C1 segment of cervical spinal cord (tissue), 14 donors: Measurements from ENCODE around the gene LAMTOR3.

Source experiments
- DNase-seq, 14 donors: peaks; one replicate each; lab custom pipeline; 2025; lab: John Stamatoyannopoulos, UW

The LAMTOR3 gene

GRCh38 chr4:99894161-99894997 is at the start of gene LAMTOR3:
LAMTOR3 (minus strand) TSS chr4:99894427; CDS start chr4:99893963, 464 bp downstream.
- DNase-seq = peak; percentile 25 to 93 (median 85)

GRCh38 chr4:99938243-99938753 is 44.1 kb upstream of the LAMTOR3 start:
- DNase-seq = no peak

GRCh38 chr4:99934891-99935290 is 40.7 kb upstream of the LAMTOR3 start:
- DNase-seq = no peak

DNA sequence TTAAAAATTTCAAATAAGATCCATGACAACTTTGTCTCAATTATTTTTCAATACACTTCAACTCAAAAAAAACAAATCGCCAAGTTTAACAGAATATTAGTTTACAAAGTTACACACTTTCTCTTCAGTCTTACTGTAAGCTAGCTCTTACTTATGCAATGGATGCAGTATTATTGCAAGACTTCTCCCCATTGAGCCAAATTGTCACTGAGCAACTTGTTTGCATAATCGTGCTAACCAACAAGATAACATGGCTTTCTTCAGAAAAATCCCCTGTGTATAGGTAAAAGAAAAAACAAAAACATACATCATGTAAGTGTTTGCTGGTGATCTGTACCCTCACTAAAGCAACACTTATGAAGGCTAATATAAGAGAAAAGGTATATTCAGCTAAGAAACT is 33.3 kb upstream of the LAMTOR3 start:
- no peak for DNase-seq

DNA sequence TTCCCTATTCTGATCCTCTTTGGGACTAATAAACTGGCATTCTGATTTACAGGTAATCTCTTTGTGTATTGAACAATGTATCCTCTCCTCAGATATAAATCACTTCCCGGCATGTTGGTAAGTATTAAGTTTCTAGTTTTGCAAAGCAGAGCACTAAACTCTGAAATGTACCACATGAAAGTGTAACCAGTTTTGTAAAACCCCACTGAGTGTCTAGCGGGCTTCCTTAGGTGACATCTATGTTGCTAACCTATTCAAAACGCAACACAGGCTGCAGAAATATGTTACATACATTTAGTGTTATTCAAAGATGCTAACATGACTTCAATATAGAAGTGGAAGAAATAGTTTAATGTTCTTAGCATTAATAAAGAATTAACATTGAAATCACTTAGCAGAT is 26.9 kb upstream of the LAMTOR3 start:
- DNase-seq = no peak

- no peak for DNase-seq
Observed at GRCh38 chr4:99918656-99919055, 24.4 kb upstream of the LAMTOR3 start.

GRCh38 chr4:99917575-99917974 is 23.3 kb upstream of the LAMTOR3 start:
- no peak for DNase-seq

DNA sequence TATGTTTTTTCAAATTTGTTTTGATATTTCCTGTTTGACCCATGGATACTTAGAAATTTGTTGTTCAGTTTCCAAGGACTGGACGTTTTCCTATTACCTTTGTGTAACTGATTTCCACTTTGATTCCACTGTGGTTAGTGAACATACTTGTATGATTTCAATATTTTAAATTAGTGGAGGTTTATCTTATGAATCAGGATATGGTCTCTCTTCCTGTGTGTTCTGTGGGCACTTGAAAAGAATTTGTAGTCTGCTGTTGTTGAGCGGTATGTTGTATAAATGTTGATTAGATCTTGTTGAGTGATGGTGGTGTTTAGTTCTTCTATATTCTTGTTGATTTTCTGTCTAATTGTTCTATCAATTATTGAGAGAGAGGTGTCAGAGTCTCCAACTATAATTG is 21.2 kb upstream of the LAMTOR3 start:
- DNase-seq = no peak

GRCh38 chr4:99894998-99895397 is 771 bp upstream of the LAMTOR3 start:
- no peak for DNase-seq

DNA sequence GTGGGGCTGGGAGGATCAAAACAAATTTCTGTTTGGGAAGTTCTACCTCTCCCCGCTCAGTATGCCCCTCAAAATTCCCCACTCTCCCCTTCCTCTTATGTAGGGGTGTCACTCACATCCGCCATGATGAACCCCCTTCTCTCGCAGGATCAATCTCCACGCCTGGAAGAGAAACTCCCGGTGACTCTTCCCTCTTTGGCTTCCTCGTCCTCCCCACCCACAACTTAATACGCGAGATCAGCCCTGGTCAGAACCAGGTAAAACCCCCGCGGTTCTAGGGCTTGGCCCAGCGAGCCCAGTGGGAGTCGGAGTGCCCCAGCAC is 427 bp downstream of the LAMTOR3 start:
- DNase-seq = peak in 1 of 14 donors; percentile 47

DNA sequence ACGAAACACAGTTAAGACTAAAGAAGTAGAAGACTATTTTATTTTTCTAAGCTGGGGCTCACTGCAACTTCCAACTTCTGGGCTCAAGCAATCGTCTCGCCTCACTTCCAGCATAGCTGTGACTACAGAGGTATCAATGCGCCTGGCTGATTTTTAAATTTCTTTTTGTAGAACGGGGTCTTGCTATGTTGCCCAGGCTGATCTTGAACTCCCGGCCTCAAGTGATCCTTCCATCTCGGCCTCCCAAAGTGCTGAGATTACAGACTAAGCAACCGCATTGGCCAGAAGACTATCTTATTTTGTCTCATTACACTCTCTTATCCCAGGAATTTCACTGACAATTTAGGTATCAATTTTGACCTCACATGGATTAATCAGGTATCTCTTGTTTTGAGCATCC is 1.2 kb downstream of the LAMTOR3 start:
- DNase-seq = no peak

DNA sequence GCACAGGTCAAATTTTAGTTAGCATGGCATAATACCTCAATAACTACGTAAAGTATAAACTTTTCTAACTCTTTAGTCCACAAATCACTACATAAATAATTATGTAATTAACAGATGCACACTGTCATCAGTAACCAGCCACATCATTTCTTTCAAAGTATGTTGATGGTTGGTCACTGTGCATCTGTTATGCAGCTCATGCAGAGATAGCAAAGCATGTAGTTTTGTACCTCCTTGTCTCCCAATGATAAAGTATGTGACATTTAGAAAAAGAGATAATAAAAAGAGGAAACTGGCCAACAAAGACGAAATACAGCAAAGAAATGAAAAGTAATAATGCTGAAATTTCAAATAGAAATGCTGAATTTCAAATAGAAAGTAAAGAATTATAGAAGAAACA is 2.9 kb downstream of the LAMTOR3 start:
- DNase-seq = no peak

- no peak for DNase-seq
Observed at GRCh38 chr4:99887837-99888236, 6.4 kb downstream of the LAMTOR3 start.

GRCh38 chr4:99886146-99886545 is 8.1 kb downstream of the LAMTOR3 start:
- DNase-seq = no peak

- DNase-seq = no peak
Observed at GRCh38 chr4:99885687-99886086, 8.5 kb downstream of the LAMTOR3 start.

GRCh38 chr4:99885063-99885664 is 9.1 kb downstream of the LAMTOR3 start:
- DNase-seq = no peak

GRCh38 chr4:99879458-99879857 is 14.8 kb downstream of the LAMTOR3 start:
- no peak for DNase-seq

GRCh38 chr4:99878604-99879003 is 15.6 kb downstream of the LAMTOR3 start:
- no peak for DNase-seq

DNA sequence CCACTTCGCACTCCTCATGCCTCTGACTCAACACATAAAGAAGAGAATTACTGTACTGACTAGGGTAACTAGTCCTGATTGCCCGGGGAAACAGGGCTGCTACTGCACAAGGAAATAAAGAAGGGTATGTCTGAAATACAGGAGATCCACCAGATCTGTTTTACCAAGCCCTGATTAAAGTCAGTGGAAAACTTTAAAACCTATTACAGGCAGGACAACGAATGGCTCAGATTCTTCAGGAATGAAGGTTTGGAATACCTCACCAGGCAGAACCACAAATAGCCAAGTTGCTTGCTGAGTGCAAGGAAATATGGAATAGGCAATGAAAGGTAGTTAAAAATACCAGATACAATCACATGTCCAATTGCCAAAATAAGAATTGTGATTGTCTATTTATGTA is 17.3 kb downstream of the LAMTOR3 start:
- no peak for DNase-seq

DNA sequence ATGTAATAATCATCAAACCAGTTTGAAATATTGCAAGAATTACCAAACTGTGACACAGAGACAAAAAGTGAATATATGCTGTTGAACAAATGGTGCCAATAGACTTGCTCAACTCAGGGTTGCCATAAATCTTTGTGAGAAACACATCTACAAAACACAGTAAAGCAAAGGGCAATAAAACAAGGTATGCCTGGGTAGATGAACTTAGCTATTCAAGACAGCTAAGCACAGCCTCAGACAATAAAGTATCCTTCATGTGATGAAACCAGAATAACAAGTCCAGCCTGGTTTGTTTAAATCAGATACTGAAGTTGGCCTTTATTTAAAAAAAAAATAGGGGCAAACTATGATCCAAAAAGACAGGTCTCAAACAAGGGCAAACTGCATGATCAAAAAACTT is 19.2 kb downstream of the LAMTOR3 start:
- DNase-seq = no peak

GRCh38 chr4:99872570-99872969 is 21.7 kb downstream of the LAMTOR3 start:
- DNase-seq = no peak

GRCh38 chr4:99868126-99868596 is 26.1 kb downstream of the LAMTOR3 start:
- no peak for DNase-seq

DNA sequence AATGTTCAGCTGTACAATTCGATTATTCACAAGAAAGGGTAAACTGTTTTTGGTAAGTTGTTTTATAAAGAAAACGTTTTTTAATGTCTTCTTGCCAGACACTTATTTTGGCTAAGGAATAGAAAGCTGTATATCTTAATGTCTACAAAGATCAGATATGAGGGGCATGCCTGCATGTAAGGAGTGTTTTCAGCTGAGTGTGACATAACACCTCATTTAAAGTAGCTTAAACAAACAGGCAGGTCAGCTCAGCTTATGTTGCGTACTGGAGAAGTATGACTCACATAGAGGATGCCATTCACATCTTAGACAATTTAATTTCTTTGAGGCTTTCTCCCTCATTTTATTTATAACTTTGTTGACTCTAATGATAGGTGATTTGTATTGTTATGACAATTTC is 30.4 kb downstream of the LAMTOR3 start:
- DNase-seq = no peak
